Stimulated activated CD8-positive, alpha-beta memory T cell treated with anti-CD3 and anti-CD28 coated beads, Interleukin-12 subunit alpha, Interleukin-12 subunit beta, amount 100 ng/mL, for 24 hours (primary cell): Measurements from ENCODE around the gene CALML5.

ENCODE experiments used
- DNase-seq: peaks from one replicate; pipeline ENCODE4 v3.0.0-alpha.2; 2020; ENCODE audit errors: extremely low read depth

Gene CALML5

DNA sequence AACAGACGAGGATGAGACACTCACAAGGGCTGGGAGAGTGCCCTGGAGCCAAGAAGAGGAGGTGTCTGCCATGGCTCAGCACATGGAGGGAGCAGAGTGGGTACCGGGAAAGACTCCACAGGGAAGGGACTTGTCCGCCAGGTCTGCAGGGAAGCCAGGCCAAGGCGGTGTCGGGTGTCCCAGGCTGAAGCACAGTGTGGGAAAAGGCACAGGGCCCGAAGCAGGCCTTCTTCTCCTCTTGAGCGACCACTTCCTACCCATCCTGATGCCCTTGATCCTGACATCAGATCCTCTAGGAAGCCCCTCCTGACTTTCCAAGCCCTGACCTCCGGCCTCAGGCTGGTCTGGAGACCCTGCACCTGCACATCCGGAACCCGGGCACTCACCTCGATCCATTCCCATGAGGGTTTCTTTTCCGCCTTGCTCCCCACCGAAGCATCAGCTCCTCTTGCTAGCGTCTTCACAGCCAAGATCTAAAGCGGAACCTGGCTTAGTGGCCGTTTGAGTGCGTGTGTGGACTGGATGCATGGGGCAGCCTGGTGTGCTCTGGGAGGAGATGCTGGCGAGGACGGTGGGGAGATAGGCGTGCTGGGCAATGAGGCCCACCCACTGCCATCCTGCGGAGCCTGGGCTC is 33.8 kb upstream of the CALML5 start:
- DNase-seq = no peak

DNA sequence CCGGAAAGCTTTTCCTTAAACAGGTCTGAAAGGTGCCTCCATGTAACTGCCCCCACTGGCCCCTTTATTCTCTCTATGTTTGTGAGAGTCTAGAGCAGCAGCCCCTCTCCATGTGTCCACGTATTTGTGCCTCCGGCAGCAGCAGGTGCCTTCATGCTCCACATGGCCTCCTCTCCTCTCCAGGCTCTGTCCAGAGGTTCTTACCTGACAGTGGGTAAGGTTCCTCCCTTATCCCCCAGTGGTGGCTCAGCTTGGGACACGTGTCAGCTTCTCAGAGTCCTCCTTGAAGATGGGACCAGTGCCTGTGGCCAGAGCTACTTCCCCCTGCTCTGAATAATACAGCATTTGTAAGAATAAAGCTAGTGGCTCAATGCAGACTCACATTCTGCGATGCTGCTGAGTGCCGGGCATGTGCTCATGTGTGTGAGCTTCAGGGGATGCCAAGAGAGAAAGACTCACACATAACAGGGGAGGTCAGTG is 33.3 kb upstream of the CALML5 start:
- DNase-seq = no peak

DNA sequence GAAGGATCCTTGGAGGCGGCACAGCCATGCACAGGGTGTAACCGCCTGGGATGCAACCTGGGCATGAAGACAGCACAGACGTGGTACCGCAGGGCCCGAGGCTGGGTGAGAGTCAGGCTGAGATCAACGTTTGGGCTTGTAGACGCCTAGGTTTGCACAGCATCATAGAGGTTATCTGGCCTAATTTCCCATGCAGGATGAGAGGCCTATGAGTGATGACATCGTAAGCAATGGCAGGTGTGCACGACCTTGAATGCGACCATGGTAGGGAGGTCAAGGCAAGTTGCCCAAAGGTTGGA is 32.9 kb upstream of the CALML5 start:
- DNase-seq = no peak

DNA sequence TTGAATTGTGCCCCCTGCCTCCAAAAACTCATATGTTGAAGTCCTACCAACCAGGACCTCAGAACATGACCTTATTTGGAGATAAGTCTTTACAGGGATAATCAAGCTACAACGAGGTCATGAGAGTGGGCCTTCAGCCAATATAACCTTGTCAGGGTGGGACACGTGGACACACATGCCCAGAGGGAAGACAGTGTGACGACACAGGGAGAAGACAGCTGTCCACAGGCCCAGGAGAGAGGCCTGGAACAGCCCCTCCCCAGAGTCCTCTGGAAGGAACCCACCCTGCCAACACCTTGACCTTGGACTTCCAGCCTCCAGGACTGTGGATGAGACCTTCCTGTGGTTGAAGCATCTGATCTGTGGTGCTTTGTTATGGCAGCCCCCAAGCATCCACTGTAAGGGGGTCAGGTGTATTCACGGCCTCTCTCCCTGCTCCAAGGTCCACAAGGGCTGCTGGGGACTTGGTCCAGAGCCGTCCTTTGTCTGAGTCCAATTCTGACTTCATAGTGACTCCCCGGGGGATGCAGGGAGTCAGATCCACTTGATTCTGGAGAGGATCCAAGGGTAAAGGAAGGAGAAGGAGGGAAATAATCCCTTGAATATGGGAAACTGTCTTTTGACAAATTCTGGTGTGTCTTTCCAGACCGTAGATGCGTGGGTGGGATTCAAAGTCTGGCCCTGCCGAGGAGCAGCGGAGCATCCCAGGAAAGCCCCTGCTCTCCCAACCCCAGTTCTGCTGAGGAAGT is 32.4 kb upstream of the CALML5 start:
- no peak for DNase-seq

DNA sequence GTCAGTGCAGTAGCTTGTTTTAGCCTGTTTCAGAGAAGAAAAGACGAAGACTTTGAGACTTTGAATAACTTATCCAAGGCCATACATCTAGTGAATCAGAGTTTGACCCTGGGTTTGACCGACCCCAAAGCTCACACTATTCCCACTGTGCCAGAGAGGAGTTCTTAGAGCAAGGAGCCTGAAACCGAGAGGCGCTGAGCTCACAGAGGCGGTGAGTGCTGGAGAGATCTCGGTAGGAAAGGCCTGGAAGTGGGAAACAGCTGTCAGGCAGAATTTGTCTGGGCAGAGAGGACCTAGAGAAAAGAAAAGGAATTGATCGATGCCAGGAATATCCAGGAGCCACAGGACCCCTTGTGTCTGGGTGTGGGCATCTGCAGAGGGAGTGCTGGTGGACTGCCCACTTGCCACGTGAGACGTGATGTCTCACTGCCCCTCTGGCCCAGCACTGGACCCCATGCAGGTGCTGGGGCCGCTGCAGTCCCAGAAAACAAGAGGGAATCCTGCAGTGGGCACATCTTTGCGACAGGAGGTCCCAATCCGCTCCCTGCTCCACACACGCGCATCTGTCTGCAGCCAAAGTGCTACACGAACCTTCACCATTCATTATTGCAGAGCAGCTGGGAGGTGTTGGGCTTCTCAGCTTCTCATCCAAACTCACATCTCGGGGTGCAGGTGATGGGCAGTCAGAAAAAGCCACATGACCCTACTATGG is 31.6 kb upstream of the CALML5 start:
- DNase-seq = no peak

DNA sequence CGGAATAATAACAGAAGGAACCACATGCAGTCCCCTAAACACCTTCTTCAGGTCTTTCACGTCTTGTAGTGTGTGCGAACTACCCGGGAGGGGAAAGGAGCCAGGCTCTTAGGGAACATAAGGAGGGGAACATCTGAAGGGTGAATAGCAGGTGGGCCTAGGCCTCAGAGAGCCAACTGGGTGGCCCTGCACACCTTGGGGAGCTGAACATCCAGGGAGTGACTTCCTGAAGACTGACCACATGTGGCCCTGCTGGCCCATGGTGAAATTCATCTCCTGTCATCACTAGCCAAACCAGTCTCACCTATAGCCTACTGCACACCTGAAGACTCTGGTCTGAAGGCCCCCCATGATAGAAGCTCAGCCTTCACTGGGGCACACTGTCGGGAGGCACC is 31.0 kb upstream of the CALML5 start:
- DNase-seq = no peak

DNA sequence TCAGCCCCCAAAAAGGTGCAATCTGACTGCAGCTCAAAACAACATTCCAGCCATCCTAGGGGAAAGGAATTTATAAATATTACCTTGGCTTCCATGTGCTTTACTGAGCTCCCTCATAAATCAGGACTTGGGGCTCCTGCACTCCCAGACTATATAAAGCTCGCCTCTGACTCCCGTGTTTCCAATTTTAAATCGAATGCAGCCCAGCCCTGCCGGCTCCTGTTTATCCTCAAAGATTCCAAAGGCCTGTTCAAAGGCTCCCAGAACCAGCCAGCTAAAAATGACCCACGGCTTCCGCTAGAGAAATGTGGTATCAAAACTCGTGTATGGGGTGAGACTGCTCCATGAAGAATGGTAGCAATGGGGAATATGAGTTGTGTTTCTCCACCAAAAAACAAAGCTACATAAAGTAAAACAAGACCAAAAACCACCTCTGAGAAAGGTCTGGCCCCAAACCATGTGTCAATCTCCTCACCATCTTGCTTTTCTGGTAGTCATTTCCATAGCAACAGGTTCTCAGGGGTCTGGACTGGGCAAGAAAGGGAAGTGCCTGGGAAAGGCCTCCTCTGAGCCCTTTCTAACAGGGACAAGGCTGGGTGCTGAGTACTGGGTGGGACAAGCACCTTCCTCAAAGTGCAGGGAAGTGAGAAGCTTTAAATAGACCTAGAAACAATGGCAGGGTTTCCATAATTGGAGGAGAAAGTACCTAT is 30.5 kb upstream of the CALML5 start:
- DNase-seq = no peak

DNA sequence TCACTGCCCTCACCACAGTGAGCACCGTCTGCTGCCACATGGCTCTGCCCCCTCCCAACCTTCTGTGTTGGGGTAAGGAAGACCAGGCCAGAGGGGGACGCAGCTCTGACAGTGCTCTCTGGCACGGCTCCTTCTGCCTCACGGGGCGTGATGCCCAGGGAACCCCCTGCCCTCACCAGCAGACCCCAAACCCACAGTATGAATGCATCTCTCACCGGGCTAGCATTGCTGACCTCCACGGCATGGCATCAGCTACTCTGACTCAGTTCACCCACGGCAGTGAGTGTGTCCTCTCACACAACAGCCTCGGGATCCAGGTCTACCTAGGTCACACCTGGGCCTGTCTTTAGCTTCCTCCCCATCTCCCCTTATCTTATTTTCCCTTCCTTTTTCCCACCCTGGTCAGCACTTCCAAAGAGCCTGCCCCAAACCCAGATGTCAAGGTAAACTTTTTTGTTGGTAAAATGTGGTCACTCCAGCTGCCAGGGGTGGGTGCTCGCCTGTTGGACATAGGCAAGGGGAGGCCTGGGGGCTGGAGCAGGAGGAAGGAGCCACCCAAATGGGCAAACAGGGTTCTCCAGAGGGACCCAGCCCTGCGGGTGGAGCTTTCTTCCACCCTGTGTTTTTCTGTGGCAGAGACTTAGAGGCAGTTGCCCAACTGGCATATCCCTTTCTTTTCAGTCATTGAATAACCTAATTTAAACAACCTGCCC is 29.8 kb upstream of the CALML5 start:
- DNase-seq = no peak

DNA sequence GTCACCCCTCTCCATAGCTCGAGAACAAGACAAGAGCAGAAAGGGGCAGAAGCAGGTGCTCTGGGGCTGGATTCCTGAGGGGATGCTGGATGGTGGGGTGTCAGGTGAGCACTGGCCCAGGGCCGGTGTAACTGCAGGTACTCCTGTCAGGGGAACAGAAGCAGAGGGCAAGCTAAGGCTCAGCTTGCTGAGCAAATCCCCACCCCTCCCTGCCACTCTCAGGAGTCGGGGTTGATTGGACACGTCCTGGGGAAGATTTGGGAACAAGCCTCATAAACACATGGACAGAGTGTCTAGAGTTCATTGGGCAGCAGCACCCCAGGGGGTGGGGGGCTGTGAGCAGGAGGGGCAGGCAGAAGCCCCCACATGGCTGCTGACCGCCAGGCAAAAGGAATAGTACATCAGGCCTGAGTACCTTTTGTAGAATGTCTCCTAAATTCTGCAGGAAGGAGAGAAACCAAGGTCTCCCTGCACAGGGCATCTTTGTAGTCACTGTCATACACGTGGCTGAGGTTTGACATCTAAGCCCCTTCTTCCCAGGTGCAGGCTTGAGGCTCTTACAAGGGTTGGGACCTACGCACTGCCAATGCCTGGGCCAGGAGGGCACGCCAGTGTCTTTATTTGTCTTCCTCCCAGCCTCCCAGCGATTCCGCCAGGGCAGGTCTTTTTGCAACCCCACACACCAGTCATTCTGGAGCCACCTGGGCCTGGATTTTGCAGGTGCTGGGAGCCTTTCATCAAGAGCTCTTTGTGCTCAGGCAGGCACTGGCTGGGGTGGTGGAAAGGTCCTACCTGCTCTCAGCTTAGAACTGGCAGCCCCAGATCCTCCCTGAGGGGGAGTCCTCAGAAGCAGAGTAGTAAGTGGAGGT is 28.2 kb upstream of the CALML5 start:
- DNase-seq = no peak

DNA sequence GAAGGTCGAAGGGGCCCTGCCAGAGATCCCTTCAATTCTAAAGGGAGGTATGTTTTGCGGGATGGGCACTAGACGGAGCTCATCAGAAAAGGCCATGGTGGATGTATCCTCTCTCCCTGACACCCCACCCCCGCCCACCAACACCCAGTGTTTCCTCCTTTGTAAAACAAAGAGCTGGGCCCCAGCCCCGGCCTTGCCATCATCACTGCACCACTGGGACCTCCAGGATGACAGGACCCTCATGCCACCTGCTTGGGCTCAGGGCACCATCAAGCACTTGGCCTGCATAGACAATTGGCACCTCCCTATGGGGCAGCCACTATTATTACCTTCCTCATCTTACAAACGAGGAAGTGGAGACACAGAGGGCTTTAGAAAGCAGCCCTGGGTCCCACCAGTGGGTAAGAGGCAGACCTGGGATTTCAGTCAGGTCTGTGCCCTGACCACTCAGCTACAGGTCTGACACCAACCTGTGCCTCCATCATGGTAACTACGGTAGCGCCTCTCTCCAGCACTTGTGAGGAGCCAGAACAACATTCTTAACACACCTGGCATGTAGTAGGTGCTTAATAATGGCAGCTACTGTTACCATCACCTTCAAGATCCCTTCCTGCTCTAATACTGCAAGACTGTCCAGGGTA is 27.4 kb upstream of the CALML5 start:
- DNase-seq = no peak

DNA sequence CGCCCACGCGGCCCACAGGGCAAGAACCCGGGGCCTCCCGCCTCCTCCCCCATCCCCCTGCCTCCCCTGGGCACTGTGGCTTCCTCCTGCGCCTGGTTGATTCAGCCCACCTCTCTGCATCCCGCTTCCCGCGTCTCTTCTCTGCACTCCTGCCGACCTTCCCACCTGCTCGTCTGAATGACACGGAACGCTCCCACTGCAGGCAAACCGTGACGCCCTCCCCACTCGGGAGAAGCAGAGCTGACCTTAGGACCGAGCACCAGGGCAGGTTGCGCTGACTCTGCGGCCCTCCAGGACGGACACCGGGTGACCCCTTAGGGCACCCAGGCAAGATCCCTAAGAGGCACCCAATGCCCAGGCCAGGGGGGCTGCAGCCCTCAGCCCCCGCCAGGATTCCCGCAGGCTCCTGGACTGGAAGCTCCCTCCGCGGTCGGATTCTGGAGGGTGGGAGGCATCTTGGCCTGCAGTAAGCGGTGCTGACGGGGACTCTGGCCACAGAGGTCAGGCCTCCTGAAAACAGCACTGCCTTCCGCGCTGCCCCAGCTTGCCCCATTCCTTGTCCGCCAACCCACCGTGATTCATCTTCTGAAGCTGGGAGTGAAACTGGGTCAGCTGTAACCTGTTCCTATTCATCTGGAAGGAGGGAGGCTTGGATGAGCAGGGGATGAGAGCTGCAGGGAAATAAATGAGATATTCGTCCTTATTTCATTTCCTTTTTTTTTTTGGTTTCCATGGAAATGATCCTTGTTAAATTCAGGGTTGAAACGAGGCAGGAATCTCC is 26.4 kb upstream of the CALML5 start:
- DNase-seq = no peak

DNA sequence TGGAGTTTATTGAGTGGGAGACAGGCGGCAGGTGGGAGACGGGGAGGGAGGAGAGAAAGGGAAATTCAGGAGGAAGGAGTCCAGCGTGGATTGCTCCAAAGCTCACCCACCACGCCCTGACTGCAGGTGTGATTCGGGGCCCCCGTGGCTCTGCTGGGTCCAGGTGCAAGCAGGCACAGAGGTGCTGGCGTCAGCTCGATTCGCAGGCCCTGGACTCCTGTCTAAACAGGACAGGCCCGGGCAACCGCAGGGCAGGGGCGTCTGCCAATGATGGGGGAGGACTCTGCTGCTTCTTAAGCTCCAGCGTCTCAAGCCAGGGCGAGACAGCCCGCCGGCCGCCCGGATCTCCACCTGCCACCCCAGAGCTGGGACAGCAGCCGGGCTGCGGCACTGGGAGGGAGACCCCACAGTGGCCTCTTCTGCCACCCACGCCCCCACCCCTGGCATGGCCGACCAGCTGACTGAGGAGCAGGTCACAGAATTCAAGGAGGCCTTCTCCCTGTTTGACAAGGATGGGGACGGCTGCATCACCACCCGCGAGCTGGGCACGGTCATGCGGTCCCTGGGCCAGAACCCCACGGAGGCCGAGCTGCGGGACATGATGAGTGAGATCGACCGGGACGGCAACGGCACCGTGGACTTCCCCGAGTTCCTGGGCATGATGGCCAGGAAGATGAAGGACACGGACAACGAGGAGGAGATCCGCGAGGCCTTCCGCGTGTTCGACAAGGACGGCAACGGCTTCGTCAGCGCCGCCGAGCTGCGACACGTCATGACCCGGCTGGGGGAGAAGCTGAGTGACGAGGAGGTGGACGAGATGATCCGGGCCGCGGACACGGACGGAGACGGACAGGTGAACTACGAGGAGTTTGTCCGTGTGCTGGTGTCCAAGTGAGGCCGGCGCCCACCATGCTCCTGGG is 25.5 kb upstream of the CALML5 start, which contains the start of gene CALML3:
CALML3 (plus strand) TSS at position 321 of the 920 bp plus-strand sequence; CDS start at position 446, 125 bp downstream.
- DNase-seq = no peak

DNA sequence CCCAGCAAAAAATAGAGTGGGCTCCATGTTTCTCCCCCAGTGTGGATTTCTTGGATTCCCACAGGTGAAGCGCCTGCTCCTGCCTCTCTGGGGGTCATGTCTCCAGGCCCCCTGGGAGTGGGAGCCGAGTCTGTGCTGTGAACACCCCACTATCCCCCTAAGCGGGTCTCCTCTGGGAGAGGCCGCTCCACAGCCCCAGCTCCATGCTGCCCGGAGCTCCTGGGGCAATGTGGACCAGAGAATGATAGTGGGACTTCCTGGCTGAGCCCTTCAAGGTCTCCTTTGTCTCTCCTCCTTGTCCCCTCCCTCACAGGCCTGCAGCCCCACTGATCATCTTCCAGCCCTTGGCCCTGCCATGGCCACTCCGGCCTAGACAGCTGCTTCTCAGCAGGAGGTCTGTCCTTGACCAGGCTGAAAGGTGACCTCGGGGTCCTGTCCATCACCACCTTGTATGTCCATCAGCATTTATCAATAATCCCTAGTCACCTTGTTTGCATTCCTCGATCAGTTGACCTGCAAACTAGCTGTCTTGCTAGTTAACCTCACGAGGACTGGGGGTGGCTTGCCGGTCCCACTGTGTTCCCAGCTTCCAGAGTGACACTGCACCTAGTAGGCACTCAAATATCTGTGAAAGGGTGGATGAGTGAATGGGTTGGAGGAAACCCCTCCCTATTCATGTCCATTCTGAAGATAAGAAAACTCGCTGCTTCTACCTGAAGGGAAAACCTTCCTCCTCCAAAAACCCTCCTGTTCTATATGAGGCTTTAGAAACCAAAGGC is 24.6 kb upstream of the CALML5 start:
- no peak for DNase-seq

DNA sequence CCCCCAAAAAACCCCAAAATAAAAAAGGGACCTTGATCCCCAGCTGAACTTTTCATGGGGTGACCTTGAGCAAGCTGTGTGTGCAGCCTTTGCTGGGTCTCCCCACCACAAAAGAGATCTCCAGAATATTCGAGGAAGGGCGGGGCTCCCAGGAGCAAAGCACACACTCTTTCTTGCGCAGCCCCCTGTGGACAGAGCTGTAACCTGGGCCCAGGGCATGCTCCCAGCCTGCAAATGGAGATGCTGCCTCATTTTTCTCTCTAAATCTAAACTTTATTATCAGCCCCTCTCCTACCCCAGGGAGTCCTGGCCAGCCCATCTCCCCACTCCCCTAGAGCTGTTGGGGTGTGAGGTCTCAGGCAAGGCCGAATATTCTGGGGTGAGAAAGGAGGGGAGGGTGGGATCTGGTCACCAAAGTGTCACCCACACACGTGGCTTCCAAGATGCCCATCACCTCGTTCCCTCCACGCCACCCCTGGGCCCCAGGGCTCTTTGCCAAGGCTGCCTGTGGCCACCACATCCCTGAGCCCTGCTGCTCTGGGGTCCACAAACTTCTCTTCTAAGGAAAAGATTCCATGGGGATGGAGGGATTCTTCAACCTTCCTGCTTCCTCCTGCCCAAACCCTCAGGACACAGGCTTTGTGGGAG is 23.7 kb upstream of the CALML5 start:
- DNase-seq = no peak

DNA sequence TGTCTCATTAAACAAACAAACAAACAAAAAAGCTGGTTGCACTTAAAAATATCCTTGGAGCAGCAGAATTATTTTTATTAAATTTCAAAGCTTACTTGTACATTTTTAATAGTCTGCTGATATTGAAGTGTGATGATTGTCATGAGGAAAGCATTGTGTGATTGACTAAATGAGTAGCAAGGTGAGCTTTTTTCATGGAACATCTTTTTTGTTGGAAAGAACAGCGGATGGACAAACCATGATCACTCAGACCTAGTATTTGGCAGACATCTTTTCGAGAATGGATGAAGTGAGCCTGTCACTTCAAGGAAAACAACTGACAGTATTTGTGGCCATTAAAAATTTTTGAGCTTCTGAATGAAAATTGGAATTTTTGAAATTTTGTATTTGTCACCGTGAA is 19.7 kb upstream of the CALML5 start:
- no peak for DNase-seq

DNA sequence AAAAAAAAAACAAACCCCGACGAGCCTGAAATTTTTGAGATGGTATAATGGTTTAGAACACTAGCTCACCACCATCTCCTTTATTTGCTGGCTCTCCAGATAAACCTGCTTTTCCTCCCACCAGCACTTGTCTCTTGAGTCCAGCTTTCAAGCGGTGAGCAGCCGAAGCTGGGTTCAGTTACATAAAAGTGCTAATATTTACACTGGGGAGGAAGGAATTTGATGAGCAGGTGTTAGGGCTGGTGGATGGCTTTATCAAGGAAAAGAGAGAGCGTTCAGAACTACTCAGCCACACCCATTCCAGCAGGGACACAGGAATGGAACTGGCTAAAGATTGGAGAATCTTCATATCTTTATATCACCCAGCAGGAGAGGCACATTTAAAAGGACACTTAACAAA is 18.8 kb upstream of the CALML5 start:
- no peak for DNase-seq

DNA sequence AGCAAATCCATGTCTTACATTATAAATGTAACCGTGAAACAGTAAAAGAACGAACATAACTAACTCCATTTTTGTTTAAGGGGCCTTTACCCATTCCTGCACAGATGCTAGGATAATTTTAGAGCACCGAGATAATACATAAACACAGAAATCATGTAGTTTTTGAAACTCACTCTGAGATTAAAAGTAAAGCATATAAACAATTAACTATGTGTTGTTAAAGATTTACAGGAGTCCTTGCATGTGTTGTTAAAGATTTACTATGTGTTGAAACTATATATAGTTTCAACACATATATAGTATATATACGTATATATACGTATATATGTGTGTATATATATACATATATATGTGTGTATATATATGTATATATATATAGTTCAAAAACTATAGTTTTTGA is 18.2 kb upstream of the CALML5 start:
- DNase-seq = no peak
